Peyer's patch (tissue), 4 donors: ENCODE results near the gene IGF2BP2. TPM values are rescaled to one million over a fixed set of nuclear protein-coding genes. Genes with fewer than 3 reads are reported as not detected.

Experiments
- DNase-seq, 3 donors: peaks; one replicate each; pipeline ENCODE4 v3.0.0-alpha.2; 2017 to 2019
- H3K27ac ChIP-seq, 4 donors: fragments of 200-600 bp; sonication (generic); one replicate each; pipeline ENCODE4 v1.5.1; 2016 to 2019
- H3K27me3 ChIP-seq, 2 donors: fragments of 200-600 bp; sonication (generic); one replicate each; pipeline ENCODE4 v1.5.1; 2019
- H3K36me3 ChIP-seq, 3 donors: fragments of 200-600 bp; sonication (generic); one replicate each; pipeline ENCODE4 v1.5.1; 2016 to 2019
- H3K4me1 ChIP-seq, 4 donors: fragments of 200-600 bp; sonication (generic); one replicate each; pipeline ENCODE4 v1.5.1; 2016 to 2019
- H3K4me3 ChIP-seq, 4 donors: fragments of 200-600 bp; sonication (generic); 1 replicate in 3 of 4; 2 replicates in 1 of 4; pipeline ENCODE4 v1.5.1; 2016 to 2019; ENCODE audit warnings: mild to moderate bottlenecking in 1 of 4
- H3K9me3 ChIP-seq, 4 donors: fragments of 200-600 bp; sonication (generic); one replicate each; pipeline ENCODE4 v1.5.1; 2016 to 2019; ENCODE audit warnings: mild to moderate bottlenecking in 1 of 4
- POLR2A ChIP-seq, 2 donors: fragments of 450-650 bp; IDR thresholded peaks; one replicate each; pipeline ENCODE4 v1.5.1; 2017; ENCODE audit warnings: antibody characterized with exemption in 2 of 2, mild to moderate bottlenecking in 2 of 2, moderate library complexity in 2 of 2
- total RNA-seq, 4 donors: library from RNA; depleted of rRNA; stranded (reverse); fragments of >200 nt; gene quantifications; one replicate each; pipeline ENCODE4 v1.1.0, GENCODE V29; 2016
- TF ChIP-seq, protein P1 (sequence below), 6 experiments: fragments of 450-650 bp in 4 of 6; fragments of 200-600 bp in 2 of 6; sonication (generic) in 1 of 6; IDR thresholded peaks; one replicate each; pipeline ENCODE4 v1.5.1; 2017 to 2019; ENCODE audit warnings: antibody characterized with exemption in 6 of 6, mild to moderate bottlenecking in 3 of 6, moderate library complexity in 1 of 6

The IGF2BP2 gene
- total RNA-seq, 4 donors from 2014 or later: 61.9 to 116 (median 99.8) TPM

- peak overlapping the region in 3 of 4 donors; percentile 46 to 92 (median 75) for H3K4me3 ChIP-seq
- TF ChIP-seq POLR2A (IDR thresholded peaks at IDR 0.05): no peak
- TF ChIP-seq, protein P1, sequence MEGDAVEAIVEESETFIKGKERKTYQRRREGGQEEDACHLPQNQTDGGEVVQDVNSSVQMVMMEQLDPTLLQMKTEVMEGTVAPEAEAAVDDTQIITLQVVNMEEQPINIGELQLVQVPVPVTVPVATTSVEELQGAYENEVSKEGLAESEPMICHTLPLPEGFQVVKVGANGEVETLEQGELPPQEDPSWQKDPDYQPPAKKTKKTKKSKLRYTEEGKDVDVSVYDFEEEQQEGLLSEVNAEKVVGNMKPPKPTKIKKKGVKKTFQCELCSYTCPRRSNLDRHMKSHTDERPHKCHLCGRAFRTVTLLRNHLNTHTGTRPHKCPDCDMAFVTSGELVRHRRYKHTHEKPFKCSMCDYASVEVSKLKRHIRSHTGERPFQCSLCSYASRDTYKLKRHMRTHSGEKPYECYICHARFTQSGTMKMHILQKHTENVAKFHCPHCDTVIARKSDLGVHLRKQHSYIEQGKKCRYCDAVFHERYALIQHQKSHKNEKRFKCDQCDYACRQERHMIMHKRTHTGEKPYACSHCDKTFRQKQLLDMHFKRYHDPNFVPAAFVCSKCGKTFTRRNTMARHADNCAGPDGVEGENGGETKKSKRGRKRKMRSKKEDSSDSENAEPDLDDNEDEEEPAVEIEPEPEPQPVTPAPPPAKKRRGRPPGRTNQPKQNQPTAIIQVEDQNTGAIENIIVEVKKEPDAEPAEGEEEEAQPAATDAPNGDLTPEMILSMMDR (IDR thresholded peaks at IDR 0.05): no peak
- no peak for DNase-seq
Observed at GRCh38 chr3:185822221-185823000, 2.4 kb downstream of the IGF2BP2 start.

DNA sequence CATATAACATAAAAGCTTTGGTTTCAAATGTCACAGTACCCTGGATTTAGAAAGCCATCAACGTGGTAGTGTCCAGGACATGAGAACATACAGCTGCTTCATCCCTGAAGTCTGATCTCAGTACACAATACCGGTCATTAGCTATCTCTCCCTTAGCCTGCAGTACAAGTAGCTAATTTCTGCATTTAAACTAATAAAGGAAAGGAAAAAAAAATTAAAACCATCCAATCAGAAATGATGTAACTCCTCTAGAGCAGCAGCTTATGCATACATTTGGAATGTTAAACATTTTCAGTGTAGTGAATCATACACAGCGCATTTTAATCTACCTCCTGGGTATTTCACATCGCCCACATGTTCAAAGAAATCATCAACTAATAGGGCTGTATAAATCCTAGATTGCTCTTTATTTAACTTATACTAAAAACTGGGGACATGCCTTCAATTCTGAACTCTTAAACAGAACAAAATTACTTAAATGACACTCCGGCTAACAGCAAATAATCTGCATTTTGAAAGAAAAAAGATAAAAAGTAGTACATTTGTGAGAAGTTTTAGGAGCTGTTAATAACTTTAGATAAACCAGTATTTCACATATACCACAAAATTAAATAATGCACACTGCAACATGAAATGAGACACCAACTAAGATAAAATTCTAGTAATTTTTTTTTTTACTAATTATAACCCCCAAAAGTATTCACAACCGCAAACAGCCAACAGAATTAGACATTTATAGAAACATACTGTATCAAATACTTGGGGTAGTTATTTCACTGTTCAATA, 3.7 kb downstream of the IGF2BP2 start:
- TF ChIP-seq, protein P1 (IDR thresholded peaks at IDR 0.05): no peak
- no peak for TF ChIP-seq POLR2A (IDR thresholded peaks at IDR 0.05)
- Histone ChIP-seq H3K36me3 (no peaks in the 10 kb centered on the region), H3K4me3 (no peak overlapping the region), H3K4me1 (peaks cover 0 to 15% (median 8%) of the 10 kb centered on the region in 4 donors), H3K9me3 (no peaks in the 10 kb centered on the region), H3K27me3 (no peaks in the 10 kb centered on the region), H3K27ac (no peak overlapping the region)
- DNase-seq: no peak

More at GRCh38 chr3:185822221-185823000, 2.4 kb downstream of the IGF2BP2 start:
- no peaks in the 10 kb centered on the region for H3K27me3 ChIP-seq
- no peaks in the 10 kb centered on the region for H3K9me3 ChIP-seq
- peaks cover 0 to 15% (median 8%) of the 10 kb centered on the region in 4 donors for H3K4me1 ChIP-seq
- no peaks in the 10 kb centered on the region for H3K36me3 ChIP-seq
- no peak overlapping the region for H3K27ac ChIP-seq

DNA sequence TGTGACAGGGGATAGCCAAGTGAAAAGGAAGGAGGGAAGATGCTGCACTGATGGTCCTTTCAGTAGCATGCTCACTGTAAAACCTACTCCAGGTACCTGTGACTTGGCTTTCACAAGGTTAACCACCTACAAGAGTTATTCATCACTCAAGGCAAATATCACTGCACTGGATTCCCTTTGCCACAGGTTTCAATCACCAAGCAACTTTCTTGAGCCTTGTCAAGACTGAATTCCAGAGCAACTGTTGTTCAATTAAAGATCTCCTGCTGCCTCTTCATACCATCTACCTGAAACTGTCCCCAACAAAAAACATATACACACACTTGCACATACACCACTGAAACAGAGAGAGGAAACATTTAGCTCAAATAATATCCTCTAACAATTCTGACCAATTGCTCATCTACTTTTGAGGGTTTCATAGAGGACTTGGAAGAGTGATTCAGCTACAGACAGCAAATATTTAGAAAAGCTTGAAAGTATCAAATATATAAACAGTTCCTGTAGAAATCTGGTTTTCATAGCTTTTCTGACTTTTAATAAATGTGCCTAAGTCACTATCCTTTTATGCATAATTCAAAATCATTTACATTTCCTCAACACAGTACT, 6.5 kb downstream of the IGF2BP2 start:
- DNase-seq: no peak
- no peaks in the 10 kb centered on the region for H3K9me3 ChIP-seq
- no peak for TF ChIP-seq POLR2A (IDR thresholded peaks at IDR 0.05)
- TF ChIP-seq, protein P1 (IDR thresholded peaks at IDR 0.05): no peak
- H3K4me1 ChIP-seq: peaks cover 0 to 10% (median 5%) of the 10 kb centered on the region in 4 donors
- no peak overlapping the region for H3K4me3 ChIP-seq
- no peak overlapping the region for H3K27ac ChIP-seq
- no peaks in the 10 kb centered on the region for H3K27me3 ChIP-seq
- no peaks in the 10 kb centered on the region for H3K36me3 ChIP-seq

GRCh38 chr3:185815391-185816282, 9.2 kb downstream of the IGF2BP2 start:
- no peaks in the 10 kb centered on the region for H3K27me3 ChIP-seq
- no peaks in the 10 kb centered on the region for H3K9me3 ChIP-seq
- H3K4me3 ChIP-seq: no peak overlapping the region
- TF ChIP-seq, protein P1 (IDR thresholded peaks at IDR 0.05): no peak
- no peak for TF ChIP-seq POLR2A (IDR thresholded peaks at IDR 0.05)
- H3K4me1 ChIP-seq: no peaks in the 10 kb centered on the region
- no peaks in the 10 kb centered on the region for H3K36me3 ChIP-seq
- no peak for DNase-seq
- H3K27ac ChIP-seq: no peak overlapping the region

DNA sequence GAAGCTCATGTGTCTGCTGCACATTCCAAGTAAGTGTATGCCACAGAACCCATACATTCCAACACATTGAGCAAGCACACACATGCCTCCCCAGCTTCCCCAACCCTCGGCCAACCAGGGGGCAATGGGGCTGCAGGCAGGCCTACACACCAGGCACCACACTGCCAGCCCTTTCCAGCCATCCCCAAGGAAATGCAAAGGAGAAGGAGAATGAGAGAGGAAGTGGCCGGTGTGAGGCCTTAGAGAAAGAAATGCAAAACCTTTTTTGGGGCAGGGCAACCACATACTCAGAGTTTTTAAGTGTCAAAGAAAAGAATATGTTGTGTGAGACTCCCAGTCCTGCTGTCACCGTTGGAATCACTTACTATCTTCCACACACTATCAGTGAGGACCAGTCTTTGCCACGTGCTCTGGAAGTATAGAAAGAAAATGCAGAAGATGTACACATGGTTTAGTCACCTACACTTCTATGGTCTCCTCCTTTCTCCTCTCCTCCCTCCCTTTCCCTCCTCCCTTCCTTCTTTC, 11.1 kb downstream of the IGF2BP2 start:
- no peak for DNase-seq
- H3K27ac ChIP-seq: no peak overlapping the region
- TF ChIP-seq, protein P1 (IDR thresholded peaks at IDR 0.05): no peak
- no peak for TF ChIP-seq POLR2A (IDR thresholded peaks at IDR 0.05)

More for the DNA sequence above, 11.1 kb downstream of the IGF2BP2 start:
- H3K9me3 ChIP-seq: no peaks in the 10 kb centered on the region
- H3K27me3 ChIP-seq: no peaks in the 10 kb centered on the region
- H3K4me1 ChIP-seq: no peaks in the 10 kb centered on the region
- no peaks in the 10 kb centered on the region for H3K36me3 ChIP-seq
- no peak overlapping the region for H3K4me3 ChIP-seq
